ENCODE measurements around the gene ATRN. TPM values are rescaled to one million over a fixed set of nuclear protein-coding genes. Genes with fewer than 3 reads are reported as not detected.

ATRN gene
- total RNA-seq, 6 donors from 2014 or later, result 13.6 to 39.5 (median 27.0) TPM

GRCh38 chr20:3432844-3433243 lies 38.0 kb upstream of the ATRN start:
- WGBS, 2 donors, result 79 to 81% methylated on average over 3 of the region's 3 CpGs
- Histone ChIP-seq H3K27me3 (no peaks in the 10 kb centered on the region), H3K4me1 (no peaks in the 10 kb centered on the region), H3K36me3 (no peaks in the 10 kb centered on the region), H3K9me3 (no peaks in the 10 kb centered on the region), H3K4me3 (no peak overlapping the region), H3K27ac (no peak overlapping the region)
- DNase-seq (no peak), ATAC-seq (ENCODE audit: low FRiP score in 2 of 2) (no peak)
- TF ChIP-seq CTCF (IDR thresholded peaks at IDR 0.05) (no peak), POLR2AphosphoS5 (IDR thresholded peaks at IDR 0.05) (no peak), EP300 (IDR thresholded peaks at IDR 0.05) (no peak), POLR2A (IDR thresholded peaks at IDR 0.05) (no peak)

GRCh38 chr20:3433744-3434143 lies 37.1 kb upstream of the ATRN start:
- no peak for DNase-seq
- no peak for ATAC-seq (ENCODE audit: low FRiP score in 2 of 2)
- H3K4me1 ChIP-seq, result no peaks in the 10 kb centered on the region
- no peak for TF ChIP-seq CTCF (IDR thresholded peaks at IDR 0.05)
- TF ChIP-seq EP300 (IDR thresholded peaks at IDR 0.05), result no peak
- TF ChIP-seq POLR2A (IDR thresholded peaks at IDR 0.05), result no peak
- no peak for TF ChIP-seq POLR2AphosphoS5 (IDR thresholded peaks at IDR 0.05)
- no peak overlapping the region for H3K4me3 ChIP-seq
- WGBS, 2 donors, result 70 to 74% methylated on average over 3 of the region's 3 CpGs
- H3K9me3 ChIP-seq, result no peaks in the 10 kb centered on the region
- H3K36me3 ChIP-seq, result no peaks in the 10 kb centered on the region
- no peaks in the 10 kb centered on the region for H3K27me3 ChIP-seq
- H3K27ac ChIP-seq, result no peak overlapping the region

DNA sequence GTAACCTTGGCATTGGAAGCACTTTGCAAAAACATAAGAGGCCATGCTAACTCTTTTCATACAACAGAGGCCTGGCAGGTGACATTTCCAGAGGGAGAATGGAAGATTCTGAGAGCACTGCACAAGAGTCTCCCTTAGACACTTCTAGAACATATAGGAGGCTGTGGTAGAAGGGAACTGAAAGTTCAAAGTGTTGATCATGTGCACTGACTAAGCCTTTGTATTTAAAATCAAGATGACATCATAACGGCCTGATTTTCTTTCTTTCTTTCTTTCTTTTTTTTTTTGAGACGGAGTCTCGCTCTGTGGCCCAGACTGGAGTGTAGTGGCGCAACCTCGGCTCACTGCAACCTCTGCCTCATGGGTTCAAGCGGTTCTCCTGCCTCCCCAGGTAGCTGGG lies 36.6 kb upstream of the ATRN start:
- DNase-seq, result no peak
- ATAC-seq (ENCODE audit: low FRiP score in 2 of 2), result peak in 1 of 2 donors; percentile 38
- H3K9me3 ChIP-seq, result no peaks in the 10 kb centered on the region
- 85 to 89% methylated on average over 6 of the region's 6 CpGs for WGBS, 2 donors
- H3K27ac ChIP-seq, result no peak overlapping the region
- H3K27me3 ChIP-seq, result no peaks in the 10 kb centered on the region
- H3K36me3 ChIP-seq, result no peaks in the 10 kb centered on the region
- TF ChIP-seq EP300 (IDR thresholded peaks at IDR 0.05) (no peak), POLR2AphosphoS5 (IDR thresholded peaks at IDR 0.05) (no peak), CTCF (IDR thresholded peaks at IDR 0.05) (no peak)
- H3K4me3 ChIP-seq, result no peak overlapping the region
- H3K4me1 ChIP-seq, result no peaks in the 10 kb centered on the region

- H3K4me1 ChIP-seq, result no peaks in the 10 kb centered on the region
- no peak for TF ChIP-seq POLR2A (IDR thresholded peaks at IDR 0.05)
- no peak for TF ChIP-seq CTCF (IDR thresholded peaks at IDR 0.05)
- TF ChIP-seq POLR2AphosphoS5 (IDR thresholded peaks at IDR 0.05), result no peak
- no peak for TF ChIP-seq EP300 (IDR thresholded peaks at IDR 0.05)
- no peak overlapping the region for H3K27ac ChIP-seq
- H3K4me3 ChIP-seq, result no peak overlapping the region
- DNase-seq (no peak), ATAC-seq (ENCODE audit: low FRiP score in 2 of 2) (no peak)
- no peaks in the 10 kb centered on the region for H3K9me3 ChIP-seq
- no peaks in the 10 kb centered on the region for H3K27me3 ChIP-seq
- no peaks in the 10 kb centered on the region for H3K36me3 ChIP-seq
- 65 to 81% methylated on average over 2 of the region's 2 CpGs for WGBS, 2 donors
Observed at GRCh38 chr20:3436864-3437574, 33.8 kb upstream of the ATRN start.

DNA sequence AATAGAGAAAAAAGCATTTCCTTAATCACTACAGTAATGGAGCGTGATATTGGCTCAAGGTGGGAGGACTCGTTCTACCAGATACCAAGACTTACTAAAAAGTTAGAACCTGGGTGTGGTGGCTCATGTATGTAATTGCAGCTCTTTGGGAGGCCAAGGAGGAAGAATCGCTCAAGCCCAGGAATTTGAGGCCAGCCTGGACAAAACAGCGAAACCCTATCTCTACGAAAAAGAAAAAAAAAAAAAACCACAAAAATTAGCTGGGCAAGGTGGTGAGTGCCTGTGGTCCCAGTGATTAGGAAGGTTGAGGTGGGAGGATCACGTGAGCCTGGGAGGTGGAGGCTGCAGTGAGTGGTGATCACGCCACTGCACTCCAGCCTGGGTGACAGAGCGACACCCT lies 24.0 kb upstream of the ATRN start:
- H3K4me3 ChIP-seq, result no peak overlapping the region
- 85% methylated on average over 8 of the region's 8 CpGs for WGBS, 2 donors

More for the DNA sequence above, 24.0 kb upstream of the ATRN start:
- no peaks in the 10 kb centered on the region for H3K4me1 ChIP-seq
- no peaks in the 10 kb centered on the region for H3K27me3 ChIP-seq
- no peak overlapping the region for H3K27ac ChIP-seq
- no peak for DNase-seq
- H3K9me3 ChIP-seq, result no peaks in the 10 kb centered on the region
- TF ChIP-seq CTCF (IDR thresholded peaks at IDR 0.05), result no peak
- no peak for TF ChIP-seq POLR2AphosphoS5 (IDR thresholded peaks at IDR 0.05)
- TF ChIP-seq POLR2A (IDR thresholded peaks at IDR 0.05), result no peak
- no peak for TF ChIP-seq EP300 (IDR thresholded peaks at IDR 0.05)
- no peaks in the 10 kb centered on the region for H3K36me3 ChIP-seq
- ATAC-seq (ENCODE audit: low FRiP score in 2 of 2), result no peak
